ENCODE measurements around the gene ZFP92. TPM values are rescaled to one million over a fixed set of nuclear protein-coding genes. Genes with fewer than 3 reads are reported as not detected.

ZFP92 gene
- total and polyA plus RNA-seq, 2 of the 8 experiments (the other 6 are each of a cell fraction or from before 2014, with no cell fraction given): 0.14 to 0.41 TPM

GRCh38 chrX:153366878-153367538 lies 44.3 kb upstream of the ZFP92 start:
- ChIA-PET POLR2A (ENCODE audit: partially characterized antibody) (no interaction called here), CTCF (ENCODE audit: partially characterized antibody) (no interaction called here)
- no peak overlapping the region for H2BK20ac ChIP-seq (ENCODE audit: low read length)
- H3K9ac ChIP-seq (replicated peaks in 1 of 4; ENCODE audit: extremely low read depth in 1 of 4, low read depth in 3 of 4, low read length in 3 of 4): no peak overlapping the region
- no peak overlapping the region for H2BK120ac ChIP-seq (replicated peaks; ENCODE audit: low read depth, low read length)
- H3K4me1 ChIP-seq (replicated peaks in 1 of 4; ENCODE audit: control insufficient read depth in 3 of 4, insufficient read depth in 4 of 4, low read length in 3 of 4): no peaks in the 10 kb centered on the region
- no peaks in the 10 kb centered on the region for H3K36me3 ChIP-seq (ENCODE audit: control insufficient read depth in 2 of 4, insufficient read depth in 4 of 4, low read length in 3 of 4)
- no peak overlapping the region for H3K4me2 ChIP-seq (ENCODE audit: insufficient read depth in 1 of 2, low read depth in 2 of 2, low read length in 2 of 2)
- no peak overlapping the region for H2BK15ac ChIP-seq (ENCODE audit: low read length)
- H3K79me1 ChIP-seq (ENCODE audit: low read depth, low read length): no peaks in the 10 kb centered on the region
- H4K91ac ChIP-seq (replicated peaks; ENCODE audit: insufficient read length, low read length): no peak overlapping the region
- H3K23me2 ChIP-seq (ENCODE audit: low read depth, low read length): no peaks in the 10 kb centered on the region
- no peak overlapping the region for H3K4ac ChIP-seq (replicated peaks; ENCODE audit: insufficient read length, low read depth, low read length)
- no peaks in the 10 kb centered on the region for H4K20me1 ChIP-seq (replicated peaks in 1 of 2; ENCODE audit: control insufficient read depth in 1 of 2, insufficient read depth in 2 of 2, low read length in 2 of 2)
- no peak for DNase-seq (ENCODE audit: low read depth in 1 of 2, low spot score in 2 of 2)
- H2BK12ac ChIP-seq (ENCODE audit: low read depth, low read length): no peak overlapping the region
- no peak overlapping the region for H3K18ac ChIP-seq (ENCODE audit: extremely low read depth, low read length)
- H3K56ac ChIP-seq (replicated peaks; ENCODE audit: insufficient read length, low read depth, low read length): no peak overlapping the region
- no peak overlapping the region for H2BK5ac ChIP-seq (ENCODE audit: low read depth, low read length)
- H4K5ac ChIP-seq (ENCODE audit: insufficient read length, low read depth, low read length): no peak overlapping the region
- no peak overlapping the region for H4K8ac ChIP-seq (ENCODE audit: extremely low read depth, insufficient read depth, low read length)
- no peak for TF ChIP-seq RFX5 (IDR thresholded peaks at IDR 0.05; ENCODE audit: borderline replicate concordance, low read depth, low read length)
- no peak for TF ChIP-seq EGR1 (IDR thresholded peaks at IDR 0.05; ENCODE audit: borderline replicate concordance, low read depth, low read length)
- no peak for TF ChIP-seq MAX (IDR thresholded peaks at IDR 0.05)
- no peak for TF ChIP-seq YY1 (IDR thresholded peaks at IDR 0.05; ENCODE audit: low read depth, low read length)
- no peaks in the 10 kb centered on the region for H3K9me3 ChIP-seq (ENCODE audit: insufficient read depth in 2 of 2, low read depth in 1 of 2, low read length in 1 of 2)
- no peak overlapping the region for H3K14ac ChIP-seq (ENCODE audit: insufficient read length)
- H2AFZ ChIP-seq (ENCODE audit: low read length): no peak overlapping the region
- no peaks in the 10 kb centered on the region for H3K79me2 ChIP-seq (ENCODE audit: control insufficient read depth in 1 of 2, insufficient read depth in 2 of 2, low read length in 2 of 2)
- H2AK5ac ChIP-seq (ENCODE audit: low read depth, low read length): no peak overlapping the region
- 94% methylated on average over 5 of the region's 5 CpGs; no CpG with 5 or more reads in 1 of the 2 experiments for WGBS, 2 experiments (ENCODE audit: extremely low coverage in 1 of 2, insufficient coverage in 1 of 2, insufficient read length in 1 of 2, insufficient replicate concordance in 2 of 2, low coverage in 1 of 2, low lambda C conversion rate in 2 of 2, missing lambda C conversion rate in 1 of 2)
- no peak overlapping the region for H3K4me3 ChIP-seq (ENCODE audit: extremely low read depth in 1 of 4, insufficient read depth in 2 of 4, low read depth in 3 of 4, low read length in 4 of 4)
- no peaks in the 10 kb centered on the region for H3K27me3 ChIP-seq (replicated peaks in 1 of 4; ENCODE audit: control insufficient read depth in 3 of 4, extremely low read depth in 1 of 4, insufficient read depth in 3 of 4, low read length in 3 of 4)
- H3K23ac ChIP-seq (ENCODE audit: insufficient read length): no peak overlapping the region
- no peak for FAIRE-seq
- no peak overlapping the region for H3K27ac ChIP-seq (ENCODE audit: low read depth, low read length)

Measured in H1 (cell line).